GM08714 (cell line): ENCODE data around the gene MLEC.
A peak's percentile ranks its signal among the peaks of the same experiment; 100 is the strongest.
"Not testable (repeated sequence)": the region's sequence is repeated elsewhere in the genome, so short reads cannot be mapped to it uniquely, and the experiment has no call there.

Experiments
- H3K4me3 ChIP-seq: fragments of 200-500 bp; sonication (Bioruptor generic); 2 replicates; pipeline ENCODE4 v1.5.1; 2014; ENCODE audit warnings: mild to moderate bottlenecking, low read length, inconsistent platforms
- ZNF274 ChIP-seq: IDR thresholded peaks from 2 replicates; pipeline ENCODE4 v1.6.1; 2012; ENCODE audit warnings: mild to moderate bottlenecking, low read depth, low read length

The MLEC gene

GRCh38 chr12:120652656-120653435 lies 34.1 kb upstream of the MLEC start:
- H3K4me3 ChIP-seq = no peak overlapping the region
- no peak for TF ChIP-seq ZNF274

- no peak for TF ChIP-seq ZNF274
- no peak overlapping the region for H3K4me3 ChIP-seq
These were observed 33.3 kb upstream of the MLEC start for GRCh38 chr12:120653611-120654010.

- TF ChIP-seq ZNF274 = no peak
- H3K4me3 ChIP-seq = no peak overlapping the region
These were observed 32.3 kb upstream of the MLEC start for GRCh38 chr12:120654656-120655055.

GRCh38 chr12:120656008-120656407 lies 30.9 kb upstream of the MLEC start:
- no peak overlapping the region for H3K4me3 ChIP-seq
- no peak for TF ChIP-seq ZNF274

- no peak overlapping the region for H3K4me3 ChIP-seq
- TF ChIP-seq ZNF274 = no peak
These were observed 28.4 kb upstream of the MLEC start for GRCh38 chr12:120658286-120659150.

GRCh38 chr12:120659151-120659525 lies 27.8 kb upstream of the MLEC start:
- H3K4me3 ChIP-seq = no peak overlapping the region
- no peak for TF ChIP-seq ZNF274

GRCh38 chr12:120661432-120661831 lies 25.5 kb upstream of the MLEC start:
- TF ChIP-seq ZNF274 = no peak
- no peak overlapping the region for H3K4me3 ChIP-seq

- TF ChIP-seq ZNF274 = no peak
- H3K4me3 ChIP-seq = no peak overlapping the region
These were observed 24.1 kb upstream of the MLEC start for GRCh38 chr12:120662879-120663278.

GRCh38 chr12:120663741-120664140 lies 23.2 kb upstream of the MLEC start:
- H3K4me3 ChIP-seq = no peak overlapping the region
- TF ChIP-seq ZNF274 = no peak

GRCh38 chr12:120666571-120667390 lies 20.2 kb upstream of the MLEC start:
- no peak for TF ChIP-seq ZNF274
- H3K4me3 ChIP-seq = no peak overlapping the region

- no peak for TF ChIP-seq ZNF274
- H3K4me3 ChIP-seq = no peak overlapping the region
These were observed 18.7 kb upstream of the MLEC start for GRCh38 chr12:120668091-120668867.

- no peak for TF ChIP-seq ZNF274
- peak overlapping the region; percentile 27; the same call in 1 of the 2 replicates for H3K4me3 ChIP-seq
These were observed 17.8 kb upstream of the MLEC start for GRCh38 chr12:120668868-120669840.

- H3K4me3 ChIP-seq = not testable (repeated sequence)
These were observed 16.7 kb upstream of the MLEC start for GRCh38 chr12:120670237-120670636.
